ENCODE results near the gene SH3PXD2A.

SH3PXD2A gene

GRCh38 chr10:103794996-103795395, 60.4 kb downstream of the SH3PXD2A start:
- in situ Hi-C loops (cut with MboI; ENCODE audit: low sequenced_read_pairs): no loop called here

GRCh38 chr10:103793920-103794883, 61.2 kb downstream of the SH3PXD2A start:
- in situ Hi-C loops (cut with MboI; ENCODE audit: low sequenced_read_pairs): no loop called here

- in situ Hi-C loops (cut with MboI; ENCODE audit: low sequenced_read_pairs): no loop called here
These were observed 61.9 kb downstream of the SH3PXD2A start for GRCh38 chr10:103793429-103793828.

- in situ Hi-C loops (cut with MboI; ENCODE audit: low sequenced_read_pairs): no loop called here
These were observed 62.8 kb downstream of the SH3PXD2A start for GRCh38 chr10:103792547-103792946.

GRCh38 chr10:103791858-103792257, 63.5 kb downstream of the SH3PXD2A start:
- in situ Hi-C loops (cut with MboI; ENCODE audit: low sequenced_read_pairs): no loop called here

- in situ Hi-C loops (cut with MboI; ENCODE audit: low sequenced_read_pairs): no loop called here
These were observed 64.1 kb downstream of the SH3PXD2A start for GRCh38 chr10:103791291-103791690.

- in situ Hi-C loops (cut with MboI; ENCODE audit: low sequenced_read_pairs): no loop called here
These were observed 64.8 kb downstream of the SH3PXD2A start for GRCh38 chr10:103790580-103790979.

GRCh38 chr10:103789771-103790201, 65.6 kb downstream of the SH3PXD2A start:
- in situ Hi-C loops (cut with MboI; ENCODE audit: low sequenced_read_pairs): no loop called here

GRCh38 chr10:103789161-103789560, 66.2 kb downstream of the SH3PXD2A start:
- in situ Hi-C loops (cut with MboI; ENCODE audit: low sequenced_read_pairs): no loop called here

- in situ Hi-C loops (cut with MboI; ENCODE audit: low sequenced_read_pairs): no loop called here
These were observed 68.0 kb downstream of the SH3PXD2A start for GRCh38 chr10:103787331-103787730.

GRCh38 chr10:103786020-103786419, 69.4 kb downstream of the SH3PXD2A start:
- in situ Hi-C loops (cut with MboI; ENCODE audit: low sequenced_read_pairs): no loop called here

- in situ Hi-C loops (cut with MboI; ENCODE audit: low sequenced_read_pairs): no loop called here
These were observed 70.5 kb downstream of the SH3PXD2A start for GRCh38 chr10:103784723-103785418.

GRCh38 chr10:103784089-103784488, 71.3 kb downstream of the SH3PXD2A start:
- in situ Hi-C loops (cut with MboI; ENCODE audit: low sequenced_read_pairs): no loop called here

- in situ Hi-C loops (cut with MboI; ENCODE audit: low sequenced_read_pairs): no loop called here
These were observed 71.7 kb downstream of the SH3PXD2A start for GRCh38 chr10:103783681-103784080.

GRCh38 chr10:103781329-103782061, 73.9 kb downstream of the SH3PXD2A start:
- in situ Hi-C loops (cut with MboI; ENCODE audit: low sequenced_read_pairs): no loop called here

GRCh38 chr10:103780242-103781149, 74.9 kb downstream of the SH3PXD2A start:
- in situ Hi-C loops (cut with MboI; ENCODE audit: low sequenced_read_pairs): no loop called here

GRCh38 chr10:103778358-103779139, 76.8 kb downstream of the SH3PXD2A start:
- in situ Hi-C loops (cut with MboI; ENCODE audit: low sequenced_read_pairs): no loop called here

- in situ Hi-C loops (cut with MboI; ENCODE audit: low sequenced_read_pairs): no loop called here
These were observed 78.3 kb downstream of the SH3PXD2A start for GRCh38 chr10:103776878-103777591.

- in situ Hi-C loops (cut with MboI; ENCODE audit: low sequenced_read_pairs): no loop called here
These were observed 79.6 kb downstream of the SH3PXD2A start for GRCh38 chr10:103775776-103776175.
